SH-SY5Y (cell line): ENCODE measurements around the gene NOP16.

ENCODE experiments used
- GATA2 ChIP-seq: IDR thresholded peaks from 2 replicates; pipeline ENCODE4 v1.6.1; 2011; ENCODE audit warnings: mild to moderate bottlenecking, low read depth, low read length
- GATA3 ChIP-seq: IDR thresholded peaks from 2 replicates; pipeline ENCODE4 v1.6.1; 2011; ENCODE audit warnings: low read depth, mild to moderate bottlenecking, low read length, moderate library complexity

DNA sequence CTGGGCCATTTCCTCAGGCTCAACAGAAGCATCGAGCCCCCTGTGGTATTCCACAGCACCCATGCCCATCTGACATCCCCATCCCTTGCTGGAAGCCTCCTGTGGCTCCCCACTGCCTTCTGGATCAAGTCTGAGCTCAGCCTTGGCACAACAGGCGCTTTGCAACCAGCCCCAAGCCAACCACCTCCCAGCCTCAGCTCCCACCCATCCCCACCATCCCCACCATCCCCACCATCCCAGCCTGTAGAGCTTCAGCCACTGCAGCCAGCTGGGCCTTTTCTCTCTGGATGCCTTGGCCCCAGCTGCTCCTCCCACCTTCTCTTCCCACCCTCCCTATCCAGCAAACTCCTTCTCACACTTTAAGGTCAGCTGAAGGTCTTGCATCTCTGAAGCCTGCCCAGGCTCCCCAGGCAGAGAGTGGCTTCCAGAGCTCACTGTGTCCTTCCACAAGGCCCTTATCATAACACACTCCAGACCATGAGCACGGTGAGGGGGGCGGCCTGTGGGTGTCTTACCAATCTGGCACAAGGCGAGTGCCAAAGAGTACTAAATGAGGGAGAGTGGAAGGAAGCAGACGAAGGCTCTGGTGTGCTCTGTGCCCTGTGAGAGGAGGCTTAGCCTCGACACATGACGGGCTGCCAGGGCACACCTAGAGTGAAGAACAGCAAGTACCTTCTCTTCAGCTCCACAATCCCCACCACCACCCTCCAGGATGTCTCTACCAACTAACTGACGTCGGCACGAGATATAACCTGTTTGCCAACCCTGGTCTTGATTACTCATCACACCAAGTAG is 6.7 kb upstream of the NOP16 start:
- TF ChIP-seq GATA2 (no peak), GATA3 (no peak)
